Esophagus squamous epithelium (tissue), 4 donors: ENCODE measurements around the gene ZGPAT.

Source experiments
- CTCF ChIP-seq, 6 experiments: fragments of 450-650 bp in 4 of 6; fragments of 200-600 bp in 2 of 6; sonication (generic) in 2 of 6; IDR thresholded peaks; one replicate each; pipeline ENCODE4 v1.5.1; 2016 to 2019; ENCODE audit warnings: antibody characterized with exemption in 6 of 6, mild to moderate bottlenecking in 4 of 6, moderate library complexity in 4 of 6
- POLR2A ChIP-seq, 4 donors: fragments of 450-650 bp; IDR thresholded peaks; one replicate each; pipeline ENCODE4 v1.6.1; 2017; ENCODE audit warnings: antibody characterized with exemption in 4 of 4, mild to moderate bottlenecking in 4 of 4, moderate library complexity in 3 of 4

GRCh38 chr20:63701329-63702035, 6.4 kb upstream of the ZGPAT start:
- no peak for TF ChIP-seq CTCF (IDR thresholded peaks at IDR 0.05)
- TF ChIP-seq POLR2A (IDR thresholded peaks at IDR 0.05): no peak
